Fibroblast of villous mesenchyme (primary cell): ENCODE measurements around the gene STING1. TPM values are rescaled to one million over a fixed set of nuclear protein-coding genes. Genes with fewer than 3 reads are reported as not detected.
"Not testable (repeated sequence)": the region's sequence is repeated elsewhere in the genome, so short reads cannot be mapped to it uniquely, and the experiment has no call there.

Source experiments
- DNase-seq: peaks from one replicate; pipeline ENCODE4 v3.0.0-alpha.2; 2010; ENCODE audit warnings: low read depth
- H3K4me3 ChIP-seq: 2 replicates; pipeline ENCODE4 v1.5.1; 2011; ENCODE audit warnings: low read depth, mild to moderate bottlenecking, low read length
- total RNA-seq: library from RNA; depleted of rRNA; stranded (reverse); fragments of >200 nt; gene quantifications from 2 replicates; pipeline ENCODE4 v1.2.3, GENCODE V29; 2012
- TF ChIP-seq, protein P1 (sequence below): IDR thresholded peaks from 2 replicates; pipeline ENCODE4 v1.5.1; 2012; ENCODE audit warnings: low read depth, mild to moderate bottlenecking, low read length; ENCODE audit not compliant: insufficient read depth

Gene STING1
- total RNA-seq, 1 donor = 25.9 TPM

DNA sequence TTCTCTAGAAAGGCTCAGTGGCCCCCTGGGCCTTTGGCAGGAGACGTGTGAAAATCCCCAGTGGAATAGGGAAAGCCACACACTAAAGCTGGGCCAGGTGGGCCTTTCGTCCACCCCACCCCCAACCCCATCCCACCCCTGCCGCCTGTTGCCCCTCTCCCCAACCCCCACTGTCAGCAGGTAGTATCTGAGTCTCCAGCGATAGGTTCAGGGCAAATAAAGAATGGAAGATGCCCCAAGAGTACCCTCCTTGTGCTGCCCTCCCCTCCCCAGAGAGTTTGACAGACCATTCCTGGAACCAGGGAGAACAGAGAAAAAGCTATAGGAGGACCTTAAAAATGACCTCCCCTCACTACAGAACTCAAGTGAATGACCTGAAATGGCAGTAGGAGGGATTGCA lies 41.9 kb upstream of the STING1 start:
- no peak overlapping the region for H3K4me3 ChIP-seq
- TF ChIP-seq, protein P1, sequence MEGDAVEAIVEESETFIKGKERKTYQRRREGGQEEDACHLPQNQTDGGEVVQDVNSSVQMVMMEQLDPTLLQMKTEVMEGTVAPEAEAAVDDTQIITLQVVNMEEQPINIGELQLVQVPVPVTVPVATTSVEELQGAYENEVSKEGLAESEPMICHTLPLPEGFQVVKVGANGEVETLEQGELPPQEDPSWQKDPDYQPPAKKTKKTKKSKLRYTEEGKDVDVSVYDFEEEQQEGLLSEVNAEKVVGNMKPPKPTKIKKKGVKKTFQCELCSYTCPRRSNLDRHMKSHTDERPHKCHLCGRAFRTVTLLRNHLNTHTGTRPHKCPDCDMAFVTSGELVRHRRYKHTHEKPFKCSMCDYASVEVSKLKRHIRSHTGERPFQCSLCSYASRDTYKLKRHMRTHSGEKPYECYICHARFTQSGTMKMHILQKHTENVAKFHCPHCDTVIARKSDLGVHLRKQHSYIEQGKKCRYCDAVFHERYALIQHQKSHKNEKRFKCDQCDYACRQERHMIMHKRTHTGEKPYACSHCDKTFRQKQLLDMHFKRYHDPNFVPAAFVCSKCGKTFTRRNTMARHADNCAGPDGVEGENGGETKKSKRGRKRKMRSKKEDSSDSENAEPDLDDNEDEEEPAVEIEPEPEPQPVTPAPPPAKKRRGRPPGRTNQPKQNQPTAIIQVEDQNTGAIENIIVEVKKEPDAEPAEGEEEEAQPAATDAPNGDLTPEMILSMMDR = no peak
- no peak for DNase-seq

DNA sequence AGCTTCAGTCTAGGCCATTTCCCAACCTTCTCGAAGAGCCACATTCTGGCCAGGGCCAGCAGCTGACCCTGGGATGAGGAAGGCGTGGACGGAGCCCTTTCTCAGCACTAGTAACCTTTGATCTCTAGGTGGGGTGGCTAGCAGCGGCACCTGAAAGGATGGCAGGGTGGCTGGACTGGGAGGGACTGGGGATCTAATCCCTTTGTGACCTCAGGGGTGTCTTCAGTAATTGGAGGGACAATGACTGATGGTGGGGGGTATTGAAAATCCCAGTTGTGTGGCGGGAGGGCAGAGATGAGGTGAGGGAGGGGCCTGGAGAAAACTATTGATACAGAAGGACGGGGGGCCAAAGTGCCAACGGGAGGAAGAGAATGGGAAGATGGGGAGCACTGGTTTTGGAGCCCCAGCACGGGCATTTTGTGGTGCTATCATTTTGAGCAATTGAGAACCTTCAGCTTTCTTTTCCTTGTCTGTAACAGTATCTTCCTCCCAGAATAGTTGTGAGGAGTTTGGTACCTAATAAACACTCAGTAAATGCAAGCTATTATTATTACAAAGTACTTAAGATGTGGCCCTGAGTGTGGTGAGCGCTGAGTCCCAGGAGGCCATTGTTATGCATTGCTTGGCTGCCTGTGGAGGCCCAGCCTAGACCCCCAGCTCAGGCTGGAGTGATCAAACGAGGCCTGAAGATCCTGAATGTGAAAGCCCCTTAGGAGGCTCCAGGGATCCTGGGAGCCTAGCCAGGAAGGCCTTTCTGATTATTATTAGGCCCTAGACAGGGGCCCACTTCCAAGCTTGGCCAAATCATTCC lies 41.3 kb upstream of the STING1 start:
- no peak overlapping the region for H3K4me3 ChIP-seq
- TF ChIP-seq, protein P1 = no peak
- no peak for DNase-seq

DNA sequence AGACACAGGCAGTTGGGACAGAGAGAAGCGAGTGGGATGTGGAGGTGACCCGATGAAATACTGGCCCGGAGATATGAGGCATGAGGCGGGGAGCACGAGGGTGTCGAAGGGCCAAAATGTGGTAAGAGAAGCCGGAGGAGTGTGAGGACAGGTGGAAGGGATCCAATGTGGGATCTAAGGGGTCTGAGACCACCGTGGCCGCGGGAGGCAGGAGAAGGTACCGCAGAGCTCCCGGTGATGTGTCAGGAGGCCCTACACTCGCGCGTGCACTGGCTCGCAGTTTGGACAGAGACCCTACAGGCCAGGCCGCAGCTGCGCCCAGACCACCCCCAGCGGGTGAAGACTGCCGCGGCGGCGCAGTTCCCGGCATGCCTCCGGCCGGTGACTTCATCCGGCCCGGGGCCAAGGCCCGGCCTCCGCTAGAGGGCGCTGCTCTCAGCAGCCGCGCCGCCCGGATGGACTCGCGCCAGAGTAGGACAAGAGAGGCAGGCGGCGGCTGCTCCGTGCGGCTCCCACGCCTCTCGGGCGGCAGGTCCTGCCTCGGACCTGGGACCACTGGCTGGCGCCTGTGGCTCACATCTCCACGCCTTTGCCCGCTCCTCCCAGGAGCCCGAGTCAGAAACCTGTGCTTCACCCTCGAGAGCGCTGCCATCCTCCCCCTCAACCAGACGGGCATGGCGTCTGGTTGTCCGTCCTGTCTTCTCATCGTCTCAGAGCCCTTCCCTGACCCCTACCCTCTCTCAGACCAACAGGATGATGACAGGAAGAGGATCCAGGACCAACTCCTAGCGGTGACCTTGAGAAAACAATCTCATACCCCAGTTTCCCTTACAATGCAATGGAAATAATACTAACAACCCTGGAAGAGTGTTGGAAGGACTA lies 35.4 kb upstream of the STING1 start:
- peak overlapping the region; percentile 63 for H3K4me3 ChIP-seq
- peak; percentile 86 for DNase-seq
- TF ChIP-seq, protein P1 = peak; percentile 92

DNA sequence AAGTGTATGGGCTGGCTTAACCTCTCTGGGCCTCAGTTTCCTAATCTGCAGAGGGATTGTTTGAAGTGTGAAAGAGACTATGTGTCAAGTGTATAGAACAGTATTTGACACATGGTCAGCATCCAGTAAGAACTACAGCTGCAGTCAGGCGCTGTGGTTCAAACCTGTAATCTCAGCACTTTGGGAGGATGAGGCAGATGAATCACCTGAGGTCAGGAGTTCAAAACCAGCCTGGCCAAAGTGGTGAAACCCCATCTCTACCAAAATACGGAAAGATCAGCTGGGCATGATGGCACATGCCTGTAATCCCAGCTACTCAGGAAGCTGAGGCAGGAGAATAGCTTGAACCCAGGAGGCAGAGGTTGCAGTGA lies 31.9 kb upstream of the STING1 start:
- DNase-seq = no peak
- H3K4me3 ChIP-seq = no peak overlapping the region
- TF ChIP-seq, protein P1 = no peak

DNA sequence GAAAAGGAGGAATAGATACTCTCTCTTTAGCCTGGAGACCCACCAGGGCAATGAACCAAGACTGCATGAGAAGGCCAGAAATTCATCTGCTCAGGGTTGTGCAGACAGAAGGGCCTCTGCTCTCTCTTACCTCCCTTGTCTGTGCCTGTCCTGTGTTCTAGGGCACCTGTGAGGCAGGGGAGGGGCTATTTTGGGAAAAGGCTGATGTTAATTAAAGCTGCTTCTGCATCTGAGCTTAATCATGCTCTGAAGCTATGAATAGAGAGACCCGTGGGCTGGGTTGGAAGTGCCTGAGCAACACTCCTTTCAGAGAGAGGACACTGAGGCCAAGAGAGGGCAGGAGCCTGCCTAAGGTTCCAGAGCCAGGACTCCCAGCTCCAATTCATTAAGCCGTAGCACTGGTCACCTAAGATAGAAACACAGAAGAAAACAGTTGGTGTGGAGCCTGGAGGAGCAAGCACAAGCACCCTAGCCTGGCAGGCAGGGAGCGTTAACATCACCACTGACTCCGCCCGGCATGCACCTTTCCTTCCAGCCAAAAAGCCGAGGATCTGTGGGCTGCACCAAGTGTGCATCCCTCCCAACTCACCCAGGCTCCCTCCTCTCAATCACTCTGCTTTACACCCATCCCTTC lies 31.4 kb upstream of the STING1 start:
- no peak for DNase-seq
- TF ChIP-seq, protein P1 = no peak
- H3K4me3 ChIP-seq = no peak overlapping the region

DNA sequence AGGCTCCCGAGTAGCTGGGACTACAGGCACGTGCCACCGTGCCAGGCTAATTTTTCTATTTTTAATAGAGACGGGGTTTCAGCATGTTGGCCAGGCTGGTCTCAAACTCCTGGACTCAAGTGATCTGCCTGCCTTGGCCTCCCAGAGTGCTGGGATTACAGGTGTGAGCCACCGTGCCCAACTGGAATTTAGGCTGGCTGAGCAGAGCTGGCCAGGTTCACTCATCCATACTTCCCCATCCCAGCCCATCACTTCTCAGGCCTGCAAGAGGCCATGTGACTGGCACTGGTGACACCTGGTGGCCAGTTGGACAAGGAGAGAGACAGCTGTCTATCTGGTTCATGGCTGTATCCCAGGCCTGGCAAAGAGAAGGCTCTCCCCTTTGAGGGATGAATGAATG lies 30.9 kb upstream of the STING1 start:
- TF ChIP-seq, protein P1 = peak; percentile 76
- peak; percentile 71 for DNase-seq
- H3K4me3 ChIP-seq = not testable (repeated sequence)
